GM23338 (cell line): ENCODE results near the gene MYO16. TPM values are rescaled to one million over a fixed set of nuclear protein-coding genes. Genes with fewer than 3 reads are reported as not detected.

ENCODE experiments used
- ATAC-seq: fragments of 200-7000 bp; cut with Tn5 transposase; 3 replicates; pipeline ENCODE4 v1.9.1; 2020
- DNase-seq: peaks from one replicate; pipeline ENCODE4 v3.0.0-alpha.2; 2015; ENCODE audit warnings: low spot score
- H2AFZ ChIP-seq: fragments of 200-600 bp; sonication (generic); 2 replicates; pipeline ENCODE4 v1.8.0; 2016; ENCODE audit warnings: antibody characterized with exemption, mild to moderate bottlenecking, moderate library complexity
- H3F3A ChIP-seq: fragments of 200-600 bp; sonication (generic); replicated peaks from 2 replicates; pipeline ENCODE4 v1.8.0; 2017; ENCODE audit warnings: antibody characterized with exemption, mixed run types, low read depth
- H3K27ac ChIP-seq: fragments of 200-600 bp; sonication (generic); 2 replicates; pipeline ENCODE4 v1.6.1; 2016; ENCODE audit warnings: low read depth
- H3K27me3 ChIP-seq: fragments of 200-600 bp; sonication (generic); 2 replicates; pipeline ENCODE4 v1.8.0; 2016; ENCODE audit warnings: mild to moderate bottlenecking, mixed run types, moderate library complexity; ENCODE audit not compliant: insufficient read depth
- H3K36me3 ChIP-seq: fragments of 200-600 bp; sonication (generic); 2 replicates; pipeline ENCODE4 v1.8.0; 2016; ENCODE audit warnings: mild to moderate bottlenecking; ENCODE audit not compliant: insufficient read depth
- H3K4me1 ChIP-seq: fragments of 200-600 bp; sonication (generic); 2 replicates; pipeline ENCODE4 v1.8.0; 2016; ENCODE audit warnings: mild to moderate bottlenecking, moderate library complexity; ENCODE audit not compliant: insufficient read depth
- H3K4me2 ChIP-seq: fragments of 200-600 bp; sonication (generic); 2 replicates; pipeline ENCODE4 v1.7.1; 2017; ENCODE audit warnings: mixed run types
- H3K4me3 ChIP-seq: fragments of 200-600 bp; sonication (generic); 2 replicates; pipeline ENCODE4 v1.6.1; 2016; ENCODE audit warnings: mixed run types
- H3K79me2 ChIP-seq: fragments of 200-600 bp; sonication (generic); replicated peaks from 2 replicates; pipeline ENCODE4 v1.8.0; 2017; ENCODE audit warnings: mild to moderate bottlenecking; ENCODE audit not compliant: insufficient read depth
- H3K9me2 ChIP-seq: fragments of 200-600 bp; sonication (generic); 2 replicates; pipeline ENCODE4 v1.8.0; 2017; ENCODE audit not compliant: insufficient read depth
- H4K20me1 ChIP-seq: fragments of 200-600 bp; sonication (generic); replicated peaks from 2 replicates; pipeline ENCODE4 v1.8.0; 2017; ENCODE audit warnings: mild to moderate bottlenecking; ENCODE audit not compliant: insufficient read depth
- H3K27ac Mint-ChIP-seq: 2 replicates; pipeline ENCODE4 v1.8.0; 2020; ENCODE audit warnings: inconsistent platforms, mild to moderate bottlenecking, moderate library complexity, mixed read lengths
- H3K27me3 Mint-ChIP-seq: 3 replicates; pipeline ENCODE4 v1.8.0; 2022; ENCODE audit warnings: low read depth, mild to moderate bottlenecking, moderate library complexity, mixed read lengths, inconsistent platforms; ENCODE audit not compliant: insufficient read depth, poor library complexity
- H3K36me3 Mint-ChIP-seq: 3 replicates; pipeline ENCODE4 v1.8.0; 2021; ENCODE audit warnings: low read depth, mild to moderate bottlenecking, inconsistent platforms, moderate library complexity, mixed read lengths
- H3K4me1 Mint-ChIP-seq: 3 replicates; pipeline ENCODE4 v1.8.0; 2020; ENCODE audit warnings: mild to moderate bottlenecking, inconsistent platforms, mixed read lengths
- H3K4me3 Mint-ChIP-seq: 3 replicates; pipeline ENCODE4 v1.8.0; 2021; ENCODE audit warnings: moderate library complexity, mild to moderate bottlenecking, inconsistent platforms, mixed read lengths
- H3K9me3 Mint-ChIP-seq: 3 replicates; pipeline ENCODE4 v1.8.0; 2020; ENCODE audit warnings: moderate library complexity, mild to moderate bottlenecking, inconsistent platforms, mixed read lengths
- JUNB ChIP-seq: IDR thresholded peaks from one replicate; pipeline ENCODE4 v1.6.1; 2016; ENCODE audit warnings: antibody characterized with exemption; ENCODE audit not compliant: unreplicated experiment
- POLR2AphosphoS5 ChIP-seq: IDR thresholded peaks from 2 replicates; pipeline ENCODE4 v1.6.1; 2016; ENCODE audit warnings: antibody characterized with exemption, low read depth
- REST ChIP-seq: IDR thresholded peaks from one replicate; pipeline ENCODE4 v1.6.1; 2018; ENCODE audit warnings: antibody characterized with exemption; ENCODE audit not compliant: unreplicated experiment
- STAT1 ChIP-seq: IDR thresholded peaks from one replicate; pipeline ENCODE4 v1.6.1; 2016; ENCODE audit warnings: antibody characterized with exemption; ENCODE audit not compliant: unreplicated experiment
- ZNF114 ChIP-seq: fragments of 250-450 bp; sonication (Bioruptor Pico); IDR thresholded peaks from 2 replicates; pipeline ENCODE4 v1.5.0; 2020; ENCODE audit warnings: mild to moderate bottlenecking, moderate library complexity
- ZNF331 ChIP-seq: fragments of 250-450 bp; sonication (Bioruptor Pico); IDR thresholded peaks from 2 replicates; pipeline ENCODE4 v1.5.0; 2020; ENCODE audit warnings: low read depth, mild to moderate bottlenecking, moderate library complexity
- polyA plus RNA-seq: library from polyadenylated mRNA; unstranded; fragments of >200 nt; fragmentation: Nextera tagmentation; extraction: Ambion mirVana; gene quantifications from 2 replicates; pipeline ENCODE4 v1.2.1, GENCODE V29; 2016
- total RNA-seq: library from RNA; depleted of rRNA; stranded (reverse); fragments of >200 nt; shearing (Covaris generic); gene quantifications from 2 replicates; pipeline ENCODE4 v1.2.3, GENCODE V29; 2014
- TF ChIP-seq, protein P1 (sequence below), 2 experiments: fragments of 200-600 bp in 1 of 2; sonication (generic) in 1 of 2; conservative IDR thresholded peaks; 2 replicates each; pipeline versions ENCODE4 v1.5.1 to v1.6.1; 2016 to 2017; ENCODE audit warnings: antibody characterized with exemption in 2 of 2, low read depth in 2 of 2, mild to moderate bottlenecking in 2 of 2, moderate library complexity in 1 of 2

The MYO16 gene
- total and polyA plus RNA-seq, 2 experiments from 2014 or later = 0.10 to 0.13 TPM

DNA sequence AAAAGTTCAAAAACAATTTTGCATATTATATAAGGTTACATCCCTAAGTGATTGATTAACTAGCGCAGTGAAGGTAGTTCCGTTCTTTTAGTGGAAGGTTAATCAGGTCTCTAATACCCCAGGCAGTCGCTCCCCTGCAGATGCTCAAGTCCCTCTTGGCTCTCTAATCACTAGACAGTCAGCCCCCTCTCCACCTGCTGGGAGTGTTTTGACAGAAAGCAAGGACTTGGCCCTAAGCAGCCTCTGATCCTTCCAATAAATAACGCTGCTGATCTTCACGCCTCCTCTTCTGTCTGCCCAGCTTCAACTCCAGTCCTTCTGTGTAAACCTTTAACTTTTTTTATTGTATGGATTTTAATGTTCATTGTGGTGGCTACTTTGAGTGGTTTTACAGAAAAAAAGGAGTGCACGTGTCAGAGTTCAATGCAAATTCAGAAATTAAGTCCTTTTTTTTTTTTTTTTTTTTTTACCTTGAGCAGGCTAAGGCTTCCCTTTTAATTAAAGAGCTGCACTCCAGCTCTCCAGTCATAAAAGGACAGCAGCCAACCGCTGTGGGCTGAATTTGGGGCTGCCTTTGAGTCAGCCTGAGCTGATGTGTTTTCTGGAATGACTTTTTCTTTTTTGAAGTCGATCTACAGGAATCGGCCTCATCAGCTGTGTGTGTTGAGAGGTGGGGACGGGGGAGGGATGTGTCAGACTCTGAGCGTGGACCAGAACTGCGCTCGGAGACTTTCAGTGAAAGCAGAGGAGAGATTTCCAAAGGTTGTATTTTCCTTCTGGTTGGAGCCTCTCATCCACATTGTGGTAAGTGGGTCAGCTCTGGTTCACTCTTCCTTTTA is 33.8 kb upstream of the MYO16 start:
- H3F3A ChIP-seq = no peaks in the 10 kb centered on the region
- Mint-ChIP-seq H3K27ac (no peak overlapping the region), H3K4me3 (no peak overlapping the region), H3K27me3 (peaks cover 22% of the 10 kb centered on the region), H3K9me3 (no peaks in the 10 kb centered on the region; the same call in 2 of the 3 replicates), H3K4me1 (no peaks in the 10 kb centered on the region), H3K36me3 (no peaks in the 10 kb centered on the region)
- no peak overlapping the region for H3K4me2 ChIP-seq
- no peaks in the 10 kb centered on the region for H3K36me3 ChIP-seq
- H3K27me3 ChIP-seq = no peaks in the 10 kb centered on the region
- H4K20me1 ChIP-seq = no peaks in the 10 kb centered on the region
- H3K4me3 ChIP-seq = no peak overlapping the region
- no peaks in the 10 kb centered on the region for H3K79me2 ChIP-seq
- no peaks in the 10 kb centered on the region for H3K4me1 ChIP-seq
- H3K9me2 ChIP-seq = no peaks in the 10 kb centered on the region
- DNase-seq (no peak), ATAC-seq (peak; percentile 77; the same call in 2 of the 3 replicates)
- no peak overlapping the region for H2AFZ ChIP-seq
- TF ChIP-seq, protein P1, sequence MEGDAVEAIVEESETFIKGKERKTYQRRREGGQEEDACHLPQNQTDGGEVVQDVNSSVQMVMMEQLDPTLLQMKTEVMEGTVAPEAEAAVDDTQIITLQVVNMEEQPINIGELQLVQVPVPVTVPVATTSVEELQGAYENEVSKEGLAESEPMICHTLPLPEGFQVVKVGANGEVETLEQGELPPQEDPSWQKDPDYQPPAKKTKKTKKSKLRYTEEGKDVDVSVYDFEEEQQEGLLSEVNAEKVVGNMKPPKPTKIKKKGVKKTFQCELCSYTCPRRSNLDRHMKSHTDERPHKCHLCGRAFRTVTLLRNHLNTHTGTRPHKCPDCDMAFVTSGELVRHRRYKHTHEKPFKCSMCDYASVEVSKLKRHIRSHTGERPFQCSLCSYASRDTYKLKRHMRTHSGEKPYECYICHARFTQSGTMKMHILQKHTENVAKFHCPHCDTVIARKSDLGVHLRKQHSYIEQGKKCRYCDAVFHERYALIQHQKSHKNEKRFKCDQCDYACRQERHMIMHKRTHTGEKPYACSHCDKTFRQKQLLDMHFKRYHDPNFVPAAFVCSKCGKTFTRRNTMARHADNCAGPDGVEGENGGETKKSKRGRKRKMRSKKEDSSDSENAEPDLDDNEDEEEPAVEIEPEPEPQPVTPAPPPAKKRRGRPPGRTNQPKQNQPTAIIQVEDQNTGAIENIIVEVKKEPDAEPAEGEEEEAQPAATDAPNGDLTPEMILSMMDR (conservative IDR thresholded peaks at IDR 0.05; ENCODE audit: low read depth in 2 of 2) = no peak
- no peak for TF ChIP-seq POLR2AphosphoS5
- H3K27ac ChIP-seq = no peak overlapping the region

- Mint-ChIP-seq H3K36me3 (no peaks in the 10 kb centered on the region), H3K4me3 (no peak overlapping the region), H3K9me3 (peaks cover 4% of the 10 kb centered on the region; the same call in 1 of the 3 replicates), H3K27ac (no peak overlapping the region), H3K4me1 (no peaks in the 10 kb centered on the region), H3K27me3 (peaks cover 22% of the 10 kb centered on the region)
- Histone ChIP-seq H3F3A (no peaks in the 10 kb centered on the region), H3K4me2 (no peak overlapping the region), H2AFZ (no peak overlapping the region), H3K79me2 (no peaks in the 10 kb centered on the region), H3K4me1 (no peaks in the 10 kb centered on the region), H3K36me3 (no peaks in the 10 kb centered on the region), H4K20me1 (no peaks in the 10 kb centered on the region), H3K9me2 (0 out of 2 replicates have a peak, but pooled peaks cover 5% of the 10 kb centered on the region), H3K27me3 (no peaks in the 10 kb centered on the region), H3K27ac (no peak overlapping the region), H3K4me3 (no peak overlapping the region)
- TF ChIP-seq STAT1 (no peak), JUNB (no peak), REST (no peak), ZNF114 (no peak), ZNF331 (CRISPR knock-in tag) (no peak), POLR2AphosphoS5 (no peak)
- no peak for DNase-seq
- no peak for ATAC-seq
These were observed 31.5 kb upstream of the MYO16 start for GRCh38 chr13:108597943-108598342.
